H1 (cell line): ENCODE results near the gene SEC24C. TPM values are rescaled to one million over a fixed set of nuclear protein-coding genes. Genes with fewer than 3 reads are reported as not detected.

ENCODE experiments used
- CBX8 ChIP-seq: fragments of 300-800, 300-1000 bp; sonication (generic); IDR thresholded peaks from 2 replicates; pipeline ENCODE4 v1.7.1; 2016; ENCODE audit warnings: low read depth, low read length, borderline replicate concordance
- KDM1A ChIP-seq: fragments of 200-600, 300-600 bp; sonication (generic); IDR thresholded peaks from 2 replicates; pipeline ENCODE4 v1.7.1; 2016; ENCODE audit warnings: mild to moderate bottlenecking, low read length, borderline replicate concordance
- RAD21 ChIP-seq, 2 experiments: IDR thresholded peaks in 1 of 2; conservative IDR thresholded peaks in 1 of 2; 2 replicates each; pipeline ENCODE4 v1.6.1; 2011; ENCODE audit warnings: low read depth in 2 of 2, low read length in 2 of 2, improper control_type of control experiment in 1 of 2, inconsistent platforms in 1 of 2, mild to moderate bottlenecking in 1 of 2, moderate library complexity in 1 of 2
- RNF2 ChIP-seq: fragments of 200-900, 300-1000 bp; sonication (generic); IDR thresholded peaks from 2 replicates; pipeline ENCODE4 v1.7.1; 2016; ENCODE audit warnings: borderline replicate concordance, low read depth, mild to moderate bottlenecking, antibody characterized with exemption, low read length; ENCODE audit not compliant: poor library complexity, severe bottlenecking; ENCODE audit errors: missing control alignments
- polyA plus RNA-seq, 7 experiments: library from polyadenylated mRNA; depleted of rRNA in 3 of 7; stranded (reverse) in 5 of 7; unstranded in 2 of 7; fragments of >200 nt in 5 of 7; fragments of 200-250 nt in 2 of 7; gene quantifications; 1 replicate in 5 of 7; 2 replicates in 1 of 7; 4 replicates in 1 of 7; pipeline versions ENCODE4 v1.2.1 to v1.2.3, GENCODE V29; 2011 to 2013; ENCODE audit warnings: missing spikeins in 2 of 7, mixed read lengths in 2 of 7
- total RNA-seq: library from RNA; stranded (reverse); fragmentation: NEBNext Ultra II Directional; extraction: Animal tissue kit (Norgen Biotek cat#: 25700); gene quantifications from 2 replicates; pipeline ENCODE4 v1.2.1, GENCODE V29; 2021

SEC24C gene
- total and polyA plus RNA-seq, 2 of the 8 experiments (the other 6 are each of a cell fraction or from before 2014, with no cell fraction given): 63.2 to 67.4 TPM

DNA sequence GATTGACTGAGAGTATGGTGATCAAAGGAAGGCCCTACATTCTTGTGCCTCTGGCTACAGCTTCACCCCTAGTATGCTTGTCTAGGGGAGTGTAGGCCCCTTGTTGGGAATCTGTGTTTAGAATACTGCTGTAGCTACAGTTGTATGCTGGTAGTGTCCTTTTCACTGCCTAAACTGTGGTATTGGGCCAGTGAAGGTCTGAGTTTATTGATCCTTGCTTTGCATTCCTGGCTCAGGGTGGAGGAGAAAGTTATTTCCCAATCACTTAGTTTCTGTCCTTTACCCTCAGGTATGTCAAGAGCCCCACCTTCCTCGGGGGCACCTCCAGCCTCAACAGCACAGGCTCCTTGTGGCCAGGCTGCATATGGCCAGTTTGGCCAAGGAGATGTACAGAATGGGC, 6.6 kb downstream of the SEC24C start (continued):
- no peak for TF ChIP-seq RAD21 (IDR thresholded peaks at IDR 0.05 in 1 of 2, conservative IDR thresholded peaks at IDR 0.05 in 1 of 2; ENCODE audit: low read depth in 2 of 2, low read length in 2 of 2)
- no peak for TF ChIP-seq KDM1A
- TF ChIP-seq RNF2: no peak
- TF ChIP-seq CBX8: no peak
